ENCODE results near the gene GALNTL6. TPM values are rescaled to one million over a fixed set of nuclear protein-coding genes. Genes with fewer than 3 reads are reported as not detected.

The GALNTL6 gene
- total and polyA plus RNA-seq, 2 donors (not counting 3 experiments of a cell fraction or from before 2014, with no cell fraction given), result not detected

DNA sequence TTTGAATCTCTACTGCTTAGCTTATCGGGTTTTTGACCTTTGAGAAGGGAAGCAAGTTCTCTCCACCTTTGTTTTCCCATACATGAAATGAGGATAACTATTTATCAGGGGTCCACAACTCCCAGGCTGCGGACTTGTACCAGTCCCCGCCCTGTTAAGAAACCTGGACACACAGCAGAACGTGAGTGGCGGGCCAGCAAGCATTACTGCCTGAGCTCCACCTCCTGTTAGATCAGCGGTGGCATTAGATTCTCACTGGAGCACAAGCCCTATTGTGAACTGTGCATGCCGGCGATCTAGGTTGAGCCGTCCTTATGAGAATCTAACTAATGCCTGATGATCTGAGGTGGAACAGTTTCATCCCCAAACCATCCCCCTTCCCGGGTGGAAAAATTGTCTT lies 579.5 kb downstream of the GALNTL6 start:
- FAIRE-seq, result no peak
- Histone ChIP-seq H2AFZ (ENCODE audit: low read depth, low read length) (no peak overlapping the region), H3K9me1 (replicated peaks; ENCODE audit: control insufficient read depth, extremely low read depth, insufficient read depth, low read length) (no peaks in the 10 kb centered on the region), H3K4me2 (ENCODE audit: insufficient read depth, low read length) (no peak overlapping the region), H3K4me3 (replicated peaks in 1 of 3; ENCODE audit: insufficient read depth in 1 of 3, low read depth in 1 of 3, low read length in 3 of 3) (no peak overlapping the region), H3K9ac (replicated peaks; ENCODE audit: extremely low read depth, insufficient read depth, low read length) (no peak overlapping the region), H3K27me3 (ENCODE audit: control insufficient read depth in 2 of 2, insufficient read depth in 2 of 2, low read length in 2 of 2) (no peaks in the 10 kb centered on the region), H4K20me1 (replicated peaks; ENCODE audit: control insufficient read depth, extremely low read depth, insufficient read depth, low read length) (no peaks in the 10 kb centered on the region), H3K9me3 (replicated peaks; ENCODE audit: control insufficient read depth, insufficient read depth, low read length) (no peaks in the 10 kb centered on the region), H3K79me2 (ENCODE audit: control insufficient read depth, insufficient read depth, low read length) (no peaks in the 10 kb centered on the region), H3K27ac (ENCODE audit: insufficient read depth, low read depth, low read length) (no peak overlapping the region), H3K36me3 (ENCODE audit: control insufficient read depth in 2 of 2, extremely low read depth in 1 of 2, insufficient read depth in 2 of 2, low read length in 2 of 2) (no peaks in the 10 kb centered on the region), H3K4me1 (ENCODE audit: control insufficient read depth, extremely low read depth, insufficient read depth, low read length) (no peaks in the 10 kb centered on the region)
- TF ChIP-seq EZH2 (IDR thresholded peaks at IDR 0.05; ENCODE audit: borderline replicate concordance, low read depth, low read length, severe bottlenecking), result no peak
- TF ChIP-seq, protein P1, sequence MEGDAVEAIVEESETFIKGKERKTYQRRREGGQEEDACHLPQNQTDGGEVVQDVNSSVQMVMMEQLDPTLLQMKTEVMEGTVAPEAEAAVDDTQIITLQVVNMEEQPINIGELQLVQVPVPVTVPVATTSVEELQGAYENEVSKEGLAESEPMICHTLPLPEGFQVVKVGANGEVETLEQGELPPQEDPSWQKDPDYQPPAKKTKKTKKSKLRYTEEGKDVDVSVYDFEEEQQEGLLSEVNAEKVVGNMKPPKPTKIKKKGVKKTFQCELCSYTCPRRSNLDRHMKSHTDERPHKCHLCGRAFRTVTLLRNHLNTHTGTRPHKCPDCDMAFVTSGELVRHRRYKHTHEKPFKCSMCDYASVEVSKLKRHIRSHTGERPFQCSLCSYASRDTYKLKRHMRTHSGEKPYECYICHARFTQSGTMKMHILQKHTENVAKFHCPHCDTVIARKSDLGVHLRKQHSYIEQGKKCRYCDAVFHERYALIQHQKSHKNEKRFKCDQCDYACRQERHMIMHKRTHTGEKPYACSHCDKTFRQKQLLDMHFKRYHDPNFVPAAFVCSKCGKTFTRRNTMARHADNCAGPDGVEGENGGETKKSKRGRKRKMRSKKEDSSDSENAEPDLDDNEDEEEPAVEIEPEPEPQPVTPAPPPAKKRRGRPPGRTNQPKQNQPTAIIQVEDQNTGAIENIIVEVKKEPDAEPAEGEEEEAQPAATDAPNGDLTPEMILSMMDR (IDR thresholded peaks at IDR 0.05; ENCODE audit: extremely low read depth in 1 of 2, insufficient read depth in 1 of 2, low read depth in 1 of 2, low read length in 2 of 2), result no peak
- BruUV-seq (replicated peaks), result no TSS peak
- CTCF ChIA-PET, result no interaction called here
- intact Hi-C loops (cut with micrococcal nuclease) (no loop called here), dilution Hi-C loops (cut with MboI; ENCODE audit: extremely low pct_ligation_motif_present, low sequenced_read_pairs) (no loop called here)
- POLR2A ChIA-PET, result no interaction called here
- no peak for DNase-seq (ENCODE audit: low read depth, low spot score)

DNA sequence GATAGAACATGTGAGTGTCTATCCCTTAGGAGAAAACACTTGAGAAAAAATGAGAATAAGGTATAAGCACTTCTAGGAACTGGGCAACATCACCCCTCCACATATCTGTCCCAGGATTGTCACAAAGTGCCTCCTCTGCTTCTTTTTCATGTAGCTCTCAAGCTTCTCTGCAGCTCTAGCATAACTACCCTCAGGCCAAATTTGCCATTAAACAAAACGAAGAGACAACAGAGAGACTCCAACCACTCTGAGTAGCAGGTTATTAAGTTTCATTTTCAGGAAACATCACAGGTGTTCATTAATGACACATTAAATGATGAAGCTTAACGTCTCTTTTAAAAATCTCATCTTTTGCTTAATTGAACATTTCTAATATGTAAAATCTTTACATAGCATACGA lies 580.0 kb downstream of the GALNTL6 start:
- no peak for FAIRE-seq
- intact Hi-C loops (cut with micrococcal nuclease), result no loop called here

More for the DNA sequence above, 580.0 kb downstream of the GALNTL6 start:
- ChIA-PET CTCF (no interaction called here), POLR2A (no interaction called here)
- no peak overlapping the region for H3K4me2 ChIP-seq (ENCODE audit: insufficient read depth, low read length)
- H3K79me2 ChIP-seq (ENCODE audit: control insufficient read depth, insufficient read depth, low read length), result no peaks in the 10 kb centered on the region
- no peaks in the 10 kb centered on the region for H3K9me3 ChIP-seq (replicated peaks; ENCODE audit: control insufficient read depth, insufficient read depth, low read length)
- H3K27me3 ChIP-seq (ENCODE audit: control insufficient read depth in 2 of 2, insufficient read depth in 2 of 2, low read length in 2 of 2), result no peaks in the 10 kb centered on the region
- no peak overlapping the region for H3K27ac ChIP-seq (ENCODE audit: insufficient read depth, low read depth, low read length)
- BruUV-seq (replicated peaks), result no TSS peak
- no peaks in the 10 kb centered on the region for H3K9me1 ChIP-seq (replicated peaks; ENCODE audit: control insufficient read depth, extremely low read depth, insufficient read depth, low read length)
- dilution Hi-C loops (cut with MboI; ENCODE audit: extremely low pct_ligation_motif_present, low sequenced_read_pairs), result no loop called here
- H3K36me3 ChIP-seq (ENCODE audit: control insufficient read depth in 2 of 2, extremely low read depth in 1 of 2, insufficient read depth in 2 of 2, low read length in 2 of 2), result no peaks in the 10 kb centered on the region
- no peak for DNase-seq (ENCODE audit: low read depth, low spot score)
- H3K4me1 ChIP-seq (ENCODE audit: control insufficient read depth, extremely low read depth, insufficient read depth, low read length), result no peaks in the 10 kb centered on the region
- H3K4me3 ChIP-seq (replicated peaks in 1 of 3; ENCODE audit: insufficient read depth in 1 of 3, low read depth in 1 of 3, low read length in 3 of 3), result no peak overlapping the region
- H2AFZ ChIP-seq (ENCODE audit: low read depth, low read length), result no peak overlapping the region
- no peak for TF ChIP-seq MYC (IDR thresholded peaks at IDR 0.05; ENCODE audit: low read depth, low read length)
- H3K9ac ChIP-seq (replicated peaks; ENCODE audit: extremely low read depth, insufficient read depth, low read length), result no peak overlapping the region
- H4K20me1 ChIP-seq (replicated peaks; ENCODE audit: control insufficient read depth, extremely low read depth, insufficient read depth, low read length), result no peaks in the 10 kb centered on the region

Data from endothelial cell of umbilical vein (primary cell).